ENCODE data around the gene DCBLD2. TPM values are rescaled to one million over a fixed set of nuclear protein-coding genes. Genes with fewer than 3 reads are reported as not detected.

The DCBLD2 gene
- total RNA-seq, 2 experiments from 2014 or later, result 11.9 to 12.0 TPM

DNA sequence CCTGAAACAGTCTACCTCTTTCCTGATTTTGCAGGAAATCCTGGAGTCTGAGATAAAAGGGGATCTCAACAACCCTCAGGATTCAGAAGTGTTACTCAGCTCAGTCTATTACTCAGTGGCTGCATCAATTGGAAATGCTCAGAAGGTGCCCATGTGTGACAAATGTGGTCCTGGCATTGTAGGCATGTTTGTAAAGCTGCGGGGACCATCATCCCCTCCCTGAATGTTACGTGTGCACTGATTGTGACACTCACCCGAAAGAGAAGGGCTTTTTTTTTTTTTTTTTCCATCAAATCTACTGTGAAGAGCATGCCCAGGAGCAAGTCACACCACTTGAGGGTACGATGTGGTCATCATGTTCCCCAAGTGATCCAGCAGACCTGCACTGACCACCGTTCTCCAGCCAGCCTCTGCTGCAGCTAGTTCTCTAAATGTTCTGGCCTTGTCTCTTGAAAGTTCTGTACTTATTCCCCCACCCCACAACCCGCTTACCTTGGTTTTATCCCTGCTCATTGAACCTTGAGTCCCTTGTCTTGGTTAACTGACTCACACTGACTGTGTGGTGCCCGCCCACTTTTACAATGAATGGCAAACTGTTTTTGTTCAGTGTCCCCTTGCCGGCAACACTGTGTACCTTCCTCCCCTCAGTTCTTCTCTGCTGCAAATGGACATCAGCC is 118.5 kb downstream of the DCBLD2 start:
- Histone ChIP-seq H2AFZ (ENCODE audit: low read length) (no peak overlapping the region), H4K20me1 (ENCODE audit: insufficient read depth, low read length) (no peaks in the 10 kb centered on the region), H3K9me3 (ENCODE audit: low read length) (no peaks in the 10 kb centered on the region), H3K4me3 (ENCODE audit: low read depth, low read length, poor library complexity, severe bottlenecking) (no peak overlapping the region), H3K27ac (ENCODE audit: low read depth, low read length, poor library complexity, severe bottlenecking) (no peak overlapping the region), H3K4me2 (ENCODE audit: low read length) (no peak overlapping the region), H3K36me3 (ENCODE audit: insufficient read depth, low read length) (no peaks in the 10 kb centered on the region), H3K9me2 (ENCODE audit: insufficient read depth, low read length) (no peaks in the 10 kb centered on the region), H3K4me1 (ENCODE audit: insufficient read depth, low read length, poor library complexity, severe bottlenecking) (no peaks in the 10 kb centered on the region), H3K79me2 (ENCODE audit: insufficient read depth, low read depth, low read length) (no peaks in the 10 kb centered on the region)
- ChIA-PET POLR2A (interaction anchor here (0.6 to 1.2 kb wide), 2 partner anchors 61 to 147 kb away, joined by 3 read pairs; no protein-coding TSS in a partner anchor), CTCF (ENCODE audit: unreplicated experiment) (no interaction called here)
- intact Hi-C loops (cut with micrococcal nuclease; ENCODE audit: unreplicated experiment), result no loop called here
- no peak for TF ChIP-seq EZH2phosphoT487 (IDR thresholded peaks at IDR 0.05; ENCODE audit: borderline replicate concordance, low read depth, low read length)
- TF ChIP-seq, protein P1, sequence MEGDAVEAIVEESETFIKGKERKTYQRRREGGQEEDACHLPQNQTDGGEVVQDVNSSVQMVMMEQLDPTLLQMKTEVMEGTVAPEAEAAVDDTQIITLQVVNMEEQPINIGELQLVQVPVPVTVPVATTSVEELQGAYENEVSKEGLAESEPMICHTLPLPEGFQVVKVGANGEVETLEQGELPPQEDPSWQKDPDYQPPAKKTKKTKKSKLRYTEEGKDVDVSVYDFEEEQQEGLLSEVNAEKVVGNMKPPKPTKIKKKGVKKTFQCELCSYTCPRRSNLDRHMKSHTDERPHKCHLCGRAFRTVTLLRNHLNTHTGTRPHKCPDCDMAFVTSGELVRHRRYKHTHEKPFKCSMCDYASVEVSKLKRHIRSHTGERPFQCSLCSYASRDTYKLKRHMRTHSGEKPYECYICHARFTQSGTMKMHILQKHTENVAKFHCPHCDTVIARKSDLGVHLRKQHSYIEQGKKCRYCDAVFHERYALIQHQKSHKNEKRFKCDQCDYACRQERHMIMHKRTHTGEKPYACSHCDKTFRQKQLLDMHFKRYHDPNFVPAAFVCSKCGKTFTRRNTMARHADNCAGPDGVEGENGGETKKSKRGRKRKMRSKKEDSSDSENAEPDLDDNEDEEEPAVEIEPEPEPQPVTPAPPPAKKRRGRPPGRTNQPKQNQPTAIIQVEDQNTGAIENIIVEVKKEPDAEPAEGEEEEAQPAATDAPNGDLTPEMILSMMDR (conservative IDR thresholded peaks at IDR 0.05; ENCODE audit: low read length), result no peak
- BruUV-seq (replicated peaks), result no TSS peak
- no peak for DNase-seq (ENCODE audit: low spot score)

DNA sequence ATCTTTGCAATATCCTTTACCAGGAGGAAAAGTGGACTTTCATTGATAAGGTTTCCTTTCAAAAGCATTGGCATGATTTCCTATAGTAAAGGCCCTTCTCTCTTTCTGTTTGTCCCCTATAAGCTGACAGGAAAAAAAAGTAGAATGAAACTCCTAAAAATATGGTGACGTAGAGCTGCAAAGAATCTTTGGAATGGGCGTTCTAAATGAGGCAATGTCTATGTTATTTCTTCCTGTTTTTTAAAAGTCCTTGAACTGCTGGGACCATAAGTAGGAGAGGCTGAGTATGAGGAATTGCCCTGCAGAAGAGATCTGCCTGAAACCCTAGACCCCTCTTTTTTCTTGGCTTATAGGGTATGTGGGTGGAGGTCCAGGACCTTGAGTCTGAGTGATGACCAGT is 121.2 kb downstream of the DCBLD2 start:
- H2AFZ ChIP-seq (ENCODE audit: low read length), result no peak overlapping the region
- ChIA-PET POLR2A (interaction anchor here (0.9 to 1.2 kb wide), 4 partner anchors 11 to 1439 kb away, joined by 3 to 7 read pairs (median 3); no protein-coding TSS in a partner anchor), CTCF (ENCODE audit: unreplicated experiment) (no interaction called here)
- BruUV-seq (replicated peaks), result no TSS peak
- H3K36me3 ChIP-seq (ENCODE audit: insufficient read depth, low read length), result no peaks in the 10 kb centered on the region
- H3K4me3 ChIP-seq (ENCODE audit: low read depth, low read length, poor library complexity, severe bottlenecking), result no peak overlapping the region
- no peak for DNase-seq (ENCODE audit: low spot score)
- H3K9me2 ChIP-seq (ENCODE audit: insufficient read depth, low read length), result no peaks in the 10 kb centered on the region
- no peak overlapping the region for H3K27ac ChIP-seq (ENCODE audit: low read depth, low read length, poor library complexity, severe bottlenecking)
- TF ChIP-seq, protein P1 (conservative IDR thresholded peaks at IDR 0.05; ENCODE audit: low read length), result no peak
- no peak for TF ChIP-seq EZH2phosphoT487 (IDR thresholded peaks at IDR 0.05; ENCODE audit: borderline replicate concordance, low read depth, low read length)
- H3K79me2 ChIP-seq (ENCODE audit: insufficient read depth, low read depth, low read length), result no peaks in the 10 kb centered on the region
- no peaks in the 10 kb centered on the region for H3K9me3 ChIP-seq (ENCODE audit: low read length)
- peaks cover 12% of the 10 kb centered on the region for H3K4me1 ChIP-seq (ENCODE audit: insufficient read depth, low read length, poor library complexity, severe bottlenecking)
- H4K20me1 ChIP-seq (ENCODE audit: insufficient read depth, low read length), result no peaks in the 10 kb centered on the region
- no peak overlapping the region for H3K4me2 ChIP-seq (ENCODE audit: low read length)
- intact Hi-C loops (cut with micrococcal nuclease; ENCODE audit: unreplicated experiment), result no loop called here

Data from OCI-LY7 (cell line).